Measurements from ENCODE around the gene CHRNA1.

DNA sequence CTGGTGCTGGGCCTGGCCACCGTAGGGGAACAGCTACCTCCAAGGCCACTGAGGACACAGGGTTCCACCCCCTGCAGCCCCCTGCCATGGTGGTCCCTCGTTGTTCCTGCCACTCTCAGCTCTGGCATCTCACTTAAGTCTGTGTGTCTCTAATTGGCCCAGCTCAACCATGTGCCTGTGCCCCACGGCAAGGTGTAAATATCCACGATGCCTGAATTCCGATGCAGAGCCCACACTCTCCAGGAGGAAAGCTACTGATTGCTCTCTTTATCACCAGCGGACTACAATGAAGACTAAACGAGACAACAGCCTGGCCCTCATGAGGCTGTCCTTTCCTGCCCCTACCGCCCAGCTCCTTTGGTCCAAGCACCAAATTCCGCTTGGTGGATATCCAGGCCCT lies 17.0 kb upstream of the CHRNA1 start:
- TF ChIP-seq EZH2 (IDR thresholded peaks at IDR 0.05; ENCODE audit: insufficient read depth, poor library complexity, severe bottlenecking): no peak
- no peak for TF ChIP-seq EZH2phosphoT487 (IDR thresholded peaks at IDR 0.05; ENCODE audit: insufficient read depth, low read depth)

Data from GM23248 (cell line).